ENCODE measurements around the gene IRF4.

IRF4 gene

DNA sequence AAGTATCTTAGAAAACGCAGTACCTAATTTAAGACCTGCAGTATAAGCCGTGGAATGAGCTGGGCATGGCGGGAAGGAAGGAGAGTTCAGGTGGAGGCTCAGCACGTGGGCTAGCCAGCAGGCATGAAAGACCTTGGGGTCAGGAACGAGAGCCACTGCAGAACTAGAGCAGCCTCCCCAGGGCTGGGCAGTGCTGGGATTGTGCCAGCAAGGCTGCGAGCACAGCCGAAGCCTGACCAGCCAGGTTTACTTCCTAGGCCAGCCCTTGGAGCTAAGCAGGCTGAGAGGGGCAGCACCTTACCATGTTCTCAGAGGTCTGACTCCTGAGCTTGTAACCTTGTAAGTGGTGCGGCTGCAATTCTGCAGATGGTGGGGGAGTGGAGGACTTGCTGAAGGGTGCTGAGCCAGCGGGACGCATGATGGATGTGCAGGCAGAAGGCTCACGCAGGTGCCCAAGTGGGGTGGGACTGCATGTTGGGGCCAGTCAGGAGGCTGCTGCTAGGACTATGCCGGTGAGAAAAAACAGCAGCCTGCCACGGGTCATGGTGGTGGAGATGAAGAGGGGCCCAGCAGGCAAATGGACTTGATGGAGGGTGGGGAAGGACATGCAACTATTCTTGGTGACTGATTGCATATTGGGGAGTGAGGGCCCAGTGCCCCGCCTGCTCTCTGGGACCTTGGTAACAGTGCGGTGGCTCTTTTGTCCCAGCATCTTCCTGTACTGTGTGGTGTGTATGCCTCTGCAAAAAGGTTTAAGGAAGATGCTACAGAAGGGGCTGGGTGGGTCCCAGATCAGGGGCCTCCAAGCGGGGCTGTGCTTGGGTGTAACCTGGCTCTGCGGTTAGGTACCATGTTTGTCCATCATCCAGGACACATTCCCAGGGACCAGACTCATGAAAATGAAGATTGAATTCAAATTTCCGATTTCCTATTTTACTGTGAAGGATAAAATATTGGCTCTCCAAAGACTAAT lies 37.6 kb upstream of the IRF4 start:
- no peak for DNase-seq

DNA sequence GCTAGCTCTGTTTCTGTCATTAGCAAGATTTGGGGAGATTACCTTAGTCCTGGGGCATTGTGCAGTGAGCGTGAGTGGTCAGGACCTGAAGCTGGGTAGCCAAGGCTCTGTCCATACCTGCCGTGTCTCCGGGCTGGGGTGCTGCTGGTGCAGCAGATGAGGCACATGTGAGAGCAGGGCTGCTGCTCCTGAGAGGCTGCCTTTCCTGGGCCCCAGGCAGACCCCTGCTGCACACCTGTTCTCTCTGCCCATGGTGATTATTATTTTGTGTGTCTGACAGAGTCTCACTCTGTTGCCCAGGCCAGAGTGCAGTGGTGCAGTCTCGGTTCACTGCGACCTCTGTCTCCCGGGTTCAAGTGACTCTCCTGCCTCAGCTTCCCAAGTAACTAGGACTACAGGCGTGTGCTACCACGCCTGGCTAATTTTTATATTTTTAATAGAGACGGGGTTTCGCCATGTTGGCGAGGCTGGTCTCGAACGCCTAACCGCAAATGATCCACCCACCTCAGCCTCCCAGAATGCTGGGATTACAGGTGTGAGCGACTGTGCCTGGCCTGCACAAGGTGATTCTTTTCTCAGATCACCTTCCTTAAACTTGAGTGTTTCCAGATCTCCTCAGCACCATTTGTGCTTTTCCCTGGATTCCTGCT lies 36.8 kb upstream of the IRF4 start:
- DNase-seq: no peak

DNA sequence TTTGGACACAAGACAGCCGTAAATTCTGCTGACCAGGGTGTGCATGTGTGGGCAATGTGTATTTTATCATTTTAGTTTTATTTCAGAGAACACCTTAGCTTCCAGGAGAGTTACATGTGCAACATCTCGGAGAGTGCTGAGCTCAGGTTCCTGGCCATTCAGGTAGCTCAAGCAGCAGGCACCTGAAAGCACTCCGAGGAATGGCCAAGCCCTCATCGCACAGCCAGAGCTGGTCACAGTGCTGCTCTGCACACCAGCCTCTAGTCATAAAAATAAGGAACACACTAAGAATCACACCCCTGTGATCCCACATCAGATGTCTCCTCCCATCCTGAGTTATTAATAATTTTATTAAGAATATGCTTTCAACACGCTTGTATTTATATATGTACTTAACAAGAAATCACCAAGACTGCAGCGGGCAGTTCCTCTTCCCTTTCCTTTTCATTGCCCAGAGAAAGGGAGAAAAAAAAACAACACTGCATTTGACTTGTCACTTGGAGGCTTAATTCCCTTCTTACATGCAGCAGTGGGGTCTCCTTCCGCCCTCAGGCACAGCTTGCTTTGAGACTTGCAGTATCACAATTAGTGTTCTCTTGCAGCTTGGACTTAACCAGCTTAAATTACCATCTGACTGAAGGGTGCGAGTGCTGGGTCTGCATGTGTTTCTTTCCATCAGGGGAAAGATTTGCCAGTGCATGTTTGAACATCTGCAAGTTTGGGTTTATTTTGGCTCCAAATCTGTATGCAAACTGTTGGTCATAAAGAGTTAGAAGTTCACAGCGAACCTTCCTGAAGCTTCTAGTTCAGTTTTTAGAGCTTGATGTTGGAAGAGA lies 36.0 kb upstream of the IRF4 start:
- no peak for DNase-seq

DNA sequence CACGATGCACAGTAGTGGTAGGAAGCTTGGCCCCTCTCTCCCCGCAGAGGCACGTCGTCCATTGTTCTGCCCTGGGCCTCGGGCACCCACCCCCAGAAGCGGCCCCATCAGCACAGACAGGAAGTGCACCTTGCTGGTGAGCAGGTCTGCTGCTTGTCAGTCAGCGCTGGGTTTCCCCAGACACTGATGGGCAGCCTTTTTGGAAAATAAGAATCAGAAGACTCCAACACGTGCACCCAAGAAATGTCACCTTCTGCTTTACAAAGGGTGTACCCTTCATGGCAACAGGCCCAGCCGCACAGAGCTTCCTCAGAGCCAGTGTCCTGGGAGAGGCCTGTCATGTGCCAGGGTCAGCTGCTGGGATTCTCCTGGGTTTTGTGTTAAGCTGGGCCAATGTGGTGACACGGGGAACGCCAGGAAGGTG lies 34.7 kb upstream of the IRF4 start:
- DNase-seq: no peak

DNA sequence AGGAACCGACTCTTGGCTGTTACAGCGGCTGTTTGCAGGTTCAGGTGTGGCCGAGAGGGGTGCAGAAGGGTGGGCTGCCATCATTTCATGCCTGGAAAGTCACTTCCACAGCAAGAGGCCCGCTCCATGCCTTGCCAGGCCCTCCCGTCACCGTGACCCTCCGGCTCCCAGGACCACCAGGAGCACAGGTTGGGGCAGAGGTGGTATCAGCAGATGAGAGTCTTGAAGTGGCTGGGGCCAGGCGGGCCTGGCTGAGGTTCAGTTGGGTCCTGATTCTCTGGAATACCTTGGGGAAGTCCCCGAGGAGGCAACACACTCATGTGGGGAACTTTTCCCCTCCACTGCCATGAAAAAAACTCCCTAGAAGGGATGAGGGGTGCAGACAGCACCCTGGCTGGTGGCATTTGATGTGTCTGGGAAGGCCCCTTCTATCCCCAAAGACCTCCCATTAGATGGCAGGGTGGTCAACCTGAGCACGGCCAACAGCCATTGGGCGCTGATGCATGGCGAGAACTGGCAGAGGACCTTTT lies 34.2 kb upstream of the IRF4 start:
- DNase-seq: no peak

DNA sequence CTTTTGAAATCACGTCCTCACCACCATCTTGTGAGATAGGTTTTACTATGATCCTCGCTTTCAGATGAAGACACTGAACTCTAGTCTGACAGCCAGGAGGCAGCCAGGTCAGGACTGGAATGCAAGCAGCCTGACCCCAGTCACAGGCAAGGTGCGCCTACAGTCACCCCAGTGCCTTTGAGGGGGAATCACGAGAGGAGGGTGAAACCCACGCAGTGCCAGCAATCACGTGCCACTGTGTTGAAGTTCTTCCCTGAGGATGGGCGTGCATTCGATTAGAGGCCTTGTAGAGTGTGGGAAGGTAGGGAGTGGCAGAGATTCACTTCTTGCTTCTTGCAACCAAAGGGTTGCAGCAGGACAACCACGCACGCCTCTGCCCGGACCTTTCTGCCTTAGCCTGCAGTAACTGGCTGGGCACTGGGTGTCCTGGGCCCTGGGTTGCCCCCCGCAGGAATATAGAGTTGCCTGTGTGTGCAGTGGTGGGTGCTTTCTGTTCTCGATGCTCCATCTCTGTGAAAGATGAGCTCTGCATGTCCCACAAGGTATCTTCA lies 33.7 kb upstream of the IRF4 start:
- no peak for DNase-seq

DNA sequence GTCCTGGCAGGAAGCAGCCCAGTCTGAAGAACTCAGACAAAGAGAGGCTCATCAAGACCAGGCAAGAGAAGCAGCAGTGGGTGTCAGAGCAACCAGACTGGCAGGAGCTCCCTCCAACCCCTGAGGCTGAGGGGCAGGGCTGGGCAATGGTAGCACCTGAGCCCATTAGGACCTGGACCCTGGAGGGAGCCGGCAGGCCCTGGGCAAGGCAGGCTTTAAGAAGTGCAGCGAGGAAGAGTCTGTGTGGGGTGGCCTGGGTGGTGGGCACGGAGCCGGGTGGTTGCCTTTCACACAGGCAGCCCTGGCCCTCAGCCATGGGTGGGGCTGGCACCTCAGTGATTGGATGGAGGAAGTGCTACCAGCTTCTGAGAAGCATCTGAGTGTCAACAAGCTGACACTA lies 33.1 kb upstream of the IRF4 start:
- no peak for DNase-seq

DNA sequence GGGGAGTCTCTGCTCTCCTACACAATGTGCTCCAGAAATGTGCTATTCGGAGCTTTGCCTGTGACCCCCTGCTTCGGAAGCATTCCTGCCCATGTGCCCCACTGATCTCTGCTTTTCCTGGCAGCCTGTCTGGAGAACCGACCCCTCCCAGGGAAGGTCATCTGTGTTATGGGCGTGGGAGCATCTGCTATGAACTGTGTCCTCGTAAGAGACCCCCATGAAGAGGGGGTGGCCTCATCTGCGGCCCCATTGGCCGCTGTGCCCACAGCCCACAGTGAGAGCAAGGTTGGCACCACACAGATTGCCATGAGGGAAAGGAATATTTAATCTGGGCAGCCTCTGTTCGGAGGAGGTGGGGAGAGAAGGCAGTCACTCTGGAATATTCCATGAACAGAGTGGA lies 32.7 kb upstream of the IRF4 start:
- no peak for DNase-seq

DNA sequence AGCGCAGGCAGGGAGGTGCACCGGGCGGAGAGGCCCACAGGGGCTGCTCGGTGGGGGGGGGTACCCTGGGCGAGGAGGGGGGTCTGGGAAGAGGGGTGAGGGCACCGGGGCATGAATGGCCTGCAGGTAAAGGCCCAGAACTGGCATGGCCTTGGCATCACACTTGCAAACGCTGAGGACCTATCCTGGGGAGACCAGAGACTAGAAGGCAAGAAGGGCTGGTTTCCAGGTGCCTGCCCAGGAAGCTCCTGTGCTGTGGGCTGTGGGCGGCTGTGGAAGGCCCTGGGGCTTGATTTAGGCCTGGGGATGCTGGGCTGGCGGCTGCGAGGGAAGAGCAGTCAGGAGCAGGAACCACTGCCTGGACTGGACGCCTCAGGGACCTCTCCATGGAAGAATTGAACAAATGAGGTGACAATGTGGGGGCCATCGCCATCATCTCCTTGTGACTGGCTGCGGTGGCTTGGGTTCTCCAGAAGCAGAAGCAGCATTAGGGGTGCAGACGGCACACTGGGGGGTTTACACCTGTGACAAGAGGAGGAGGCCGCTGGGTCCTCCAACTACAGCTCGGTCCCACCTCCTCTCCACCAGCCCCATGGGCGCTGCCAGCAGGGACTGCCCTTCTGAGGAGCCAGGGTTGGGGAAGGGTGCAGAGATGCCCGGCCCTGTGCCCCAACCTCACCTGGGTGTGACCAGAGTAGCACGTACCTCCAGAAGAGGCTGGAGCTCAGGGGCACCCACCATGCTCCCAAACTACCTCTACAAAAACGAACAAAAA lies 32.1 kb upstream of the IRF4 start:
- no peak for DNase-seq

DNA sequence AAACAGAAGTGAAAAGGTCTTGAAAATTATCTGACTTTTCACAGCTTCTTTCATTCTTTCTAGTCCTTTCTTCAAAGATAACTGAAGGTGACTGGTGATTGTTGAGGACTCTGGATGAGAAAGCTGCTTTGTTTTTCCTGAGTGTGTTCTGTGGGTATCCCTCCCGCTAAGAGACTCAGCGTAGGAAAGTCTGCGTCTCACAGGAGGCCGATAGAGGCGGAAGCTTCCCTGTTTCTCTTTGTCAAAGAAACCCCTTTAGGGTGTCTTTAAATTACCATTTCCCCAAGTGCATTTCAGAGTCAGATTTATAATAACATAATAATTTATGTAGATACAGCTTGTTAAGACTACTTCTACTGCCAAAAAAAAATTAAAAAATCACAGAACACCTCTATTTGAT lies 31.2 kb upstream of the IRF4 start:
- DNase-seq: no peak

DNA sequence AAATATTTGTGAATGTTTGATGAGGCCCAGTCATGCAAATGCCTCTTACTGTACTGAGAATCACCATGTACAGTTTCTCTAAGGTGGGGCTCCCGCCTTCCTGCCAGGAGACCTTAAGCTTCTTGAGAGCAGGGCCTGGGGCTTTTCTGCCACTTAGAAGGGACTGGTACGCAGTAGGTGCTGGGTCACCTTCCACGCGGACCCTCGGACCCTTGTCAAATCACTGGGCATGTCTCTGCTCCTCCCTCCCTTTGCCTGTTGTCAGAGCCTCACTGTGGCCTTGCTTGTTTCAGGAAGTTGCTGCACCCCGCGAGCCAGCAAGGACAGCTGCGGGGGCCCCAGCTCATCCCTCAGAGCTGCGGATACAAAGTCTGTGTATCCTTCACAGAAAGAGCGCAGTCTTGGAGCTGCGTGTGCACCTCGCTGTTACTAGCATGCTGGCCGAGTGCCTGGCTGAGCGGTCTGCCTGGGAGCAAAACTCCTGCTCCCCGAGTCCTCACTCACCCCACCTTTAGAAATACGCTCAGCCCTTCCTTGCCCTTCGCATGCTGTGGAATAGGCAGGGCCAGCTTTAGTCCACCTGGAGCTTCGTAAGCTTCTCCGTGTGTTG lies 30.7 kb upstream of the IRF4 start:
- no peak for DNase-seq

DNA sequence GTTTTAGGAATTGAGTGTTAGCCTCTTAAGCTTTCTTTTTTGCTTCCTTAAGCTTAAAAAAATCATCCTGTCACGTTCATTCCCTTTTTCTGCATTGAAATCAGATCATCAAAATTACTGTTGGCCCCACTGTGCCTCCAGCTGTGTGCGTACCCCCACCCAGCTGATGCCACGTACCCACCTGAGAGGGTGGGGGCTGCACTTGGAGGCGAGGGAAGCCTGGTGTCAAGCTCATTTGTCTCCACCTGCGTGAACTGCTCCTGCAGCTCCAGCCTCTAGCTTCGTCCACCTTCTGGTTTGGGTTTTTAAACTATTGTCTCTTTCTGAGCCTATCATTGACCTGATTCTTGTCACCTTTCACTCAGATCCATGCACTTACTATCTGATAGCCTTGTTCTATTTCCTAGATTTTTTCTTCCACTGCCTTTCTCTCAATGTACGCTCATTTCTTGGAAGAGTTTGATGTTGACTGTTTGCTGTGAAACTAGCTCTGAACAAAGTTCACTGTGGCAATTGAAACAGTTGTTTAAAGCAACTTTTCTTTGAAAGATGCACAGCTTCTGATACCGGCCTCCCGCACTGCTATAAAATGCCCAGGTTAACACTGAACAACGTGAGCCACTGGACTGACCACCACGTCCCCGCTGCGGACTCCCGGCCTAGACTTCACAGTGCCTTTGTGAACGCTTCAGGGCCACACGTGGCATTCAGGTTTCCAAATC lies 30.0 kb upstream of the IRF4 start:
- no peak for DNase-seq

DNA sequence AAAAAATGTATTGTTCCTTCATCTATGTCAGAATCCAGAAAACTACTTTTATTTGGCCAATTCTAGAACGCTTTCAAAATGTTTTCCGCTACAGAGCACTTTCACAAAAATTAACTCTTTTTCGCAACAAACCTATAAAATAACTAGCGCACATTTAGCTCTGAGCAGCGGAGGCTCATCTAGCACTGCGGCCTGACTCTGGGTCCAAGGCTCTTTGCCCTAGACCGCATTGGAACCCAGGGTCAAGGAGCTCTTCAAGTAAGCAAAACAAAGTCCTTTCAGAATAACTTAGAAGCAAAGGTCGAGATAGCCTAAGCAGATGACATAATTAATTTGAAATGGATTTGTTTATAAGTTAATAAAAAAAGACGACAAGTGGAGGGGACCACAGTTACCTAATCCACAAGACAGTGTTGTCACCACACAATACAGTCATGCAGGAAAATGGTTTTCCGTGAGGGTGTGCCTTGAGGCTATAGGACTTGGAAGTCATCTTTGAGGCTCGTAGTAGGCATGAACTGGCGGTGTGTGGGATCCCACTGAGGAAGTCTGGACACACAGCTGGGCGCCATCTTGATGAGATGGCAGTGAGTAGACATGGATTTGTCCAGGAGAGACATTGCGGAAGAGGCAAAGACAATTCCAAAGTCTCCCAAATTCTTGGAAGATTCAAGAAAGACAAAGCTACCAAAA lies 29.2 kb upstream of the IRF4 start:
- no peak for DNase-seq

DNA sequence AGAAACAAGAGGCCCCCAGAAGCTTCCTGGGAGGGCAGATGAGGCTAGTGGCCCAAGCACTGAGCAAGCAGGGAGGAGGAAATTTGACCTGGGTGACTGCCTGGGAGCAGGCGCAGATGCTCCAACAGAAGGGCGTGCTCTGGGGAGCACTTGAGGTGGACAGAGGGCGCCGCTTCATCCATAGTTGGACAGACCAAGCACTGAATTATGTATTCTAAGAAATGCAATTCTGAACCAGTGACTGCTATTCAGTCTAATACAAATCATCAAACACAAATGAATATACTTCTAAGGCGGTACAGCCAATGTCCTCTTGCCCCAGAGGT lies 28.7 kb upstream of the IRF4 start:
- no peak for DNase-seq

DNA sequence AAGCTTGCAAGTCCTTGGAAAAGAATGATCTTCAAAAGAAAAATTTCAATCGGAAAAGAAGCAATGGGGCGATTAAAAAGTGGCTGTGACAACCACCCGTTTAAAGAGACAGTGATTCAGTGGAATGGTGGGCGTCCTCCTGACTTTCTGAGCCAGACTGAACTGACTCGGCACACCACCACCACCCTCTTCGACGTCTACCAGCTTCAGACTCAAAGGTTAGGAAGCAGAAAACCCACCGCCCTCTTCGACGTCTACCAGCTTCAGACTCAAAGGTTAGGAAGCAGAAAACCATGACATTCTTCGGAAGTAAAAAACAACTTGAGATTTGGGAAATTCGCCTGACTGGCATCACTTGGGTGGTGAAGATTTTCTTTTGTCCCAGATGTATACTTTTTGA lies 28.3 kb upstream of the IRF4 start:
- no peak for DNase-seq

DNA sequence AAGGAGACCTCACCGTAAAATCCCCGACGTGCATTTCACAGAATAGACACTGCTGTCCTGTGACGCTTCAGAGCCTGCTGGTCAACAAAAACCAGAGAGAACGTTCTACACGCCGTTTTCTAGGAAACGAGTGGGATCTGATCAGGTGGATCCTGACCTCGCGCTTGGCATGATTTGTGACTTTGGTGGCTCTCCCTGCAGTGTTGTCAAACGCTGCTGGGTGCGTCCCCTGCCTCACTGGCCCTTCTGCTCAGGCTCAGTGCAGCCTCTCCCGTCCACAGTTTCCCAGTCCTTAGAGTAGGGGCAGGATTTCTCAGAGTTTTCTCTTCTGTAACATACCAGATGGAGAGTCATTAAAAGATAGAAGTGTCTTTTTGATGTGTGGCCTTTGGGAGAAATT lies 27.6 kb upstream of the IRF4 start:
- DNase-seq: no peak

DNA sequence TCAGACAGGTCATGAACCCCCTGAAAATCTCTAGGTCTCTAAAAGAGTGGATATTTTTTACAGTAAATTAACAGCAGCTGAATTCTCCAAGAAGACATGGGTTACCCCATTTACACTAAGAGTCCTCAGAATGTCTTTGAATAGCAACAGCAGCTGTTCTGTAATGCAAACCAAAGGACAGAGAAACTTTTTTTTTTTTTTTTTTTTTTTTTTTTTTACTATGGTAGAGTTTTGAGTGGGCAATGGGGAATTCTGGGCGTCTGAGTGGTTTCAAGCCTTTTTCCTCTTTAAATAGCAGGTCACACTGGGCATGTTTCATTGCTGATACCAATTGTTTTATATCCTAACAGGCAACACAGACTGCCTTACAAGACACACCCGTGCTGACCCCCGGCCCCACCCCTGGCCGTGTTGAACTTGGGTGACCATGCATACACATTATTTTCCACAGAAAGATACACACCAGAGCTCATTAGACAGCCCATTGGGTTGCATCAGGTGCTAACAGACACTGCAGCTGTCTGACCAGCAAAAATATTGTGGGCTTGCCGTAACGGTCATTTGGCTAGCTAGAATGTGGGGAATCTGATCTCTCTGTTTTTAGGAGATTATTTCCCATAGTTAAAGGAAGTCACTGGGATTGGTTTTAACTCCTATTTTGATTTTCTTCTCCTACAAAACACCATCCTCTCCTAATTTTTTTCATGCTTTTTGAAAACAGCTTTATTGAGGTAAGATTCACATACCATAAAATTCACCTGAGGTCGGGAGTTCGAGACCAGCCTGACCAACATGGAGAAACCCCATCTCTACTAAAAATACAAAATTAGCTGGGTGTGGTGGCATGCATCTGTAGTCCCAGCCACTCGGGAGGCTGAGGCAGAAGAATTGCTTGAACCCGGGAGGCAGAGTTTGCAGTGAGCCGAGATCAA lies 26.7 kb upstream of the IRF4 start:
- no peak for DNase-seq

DNA sequence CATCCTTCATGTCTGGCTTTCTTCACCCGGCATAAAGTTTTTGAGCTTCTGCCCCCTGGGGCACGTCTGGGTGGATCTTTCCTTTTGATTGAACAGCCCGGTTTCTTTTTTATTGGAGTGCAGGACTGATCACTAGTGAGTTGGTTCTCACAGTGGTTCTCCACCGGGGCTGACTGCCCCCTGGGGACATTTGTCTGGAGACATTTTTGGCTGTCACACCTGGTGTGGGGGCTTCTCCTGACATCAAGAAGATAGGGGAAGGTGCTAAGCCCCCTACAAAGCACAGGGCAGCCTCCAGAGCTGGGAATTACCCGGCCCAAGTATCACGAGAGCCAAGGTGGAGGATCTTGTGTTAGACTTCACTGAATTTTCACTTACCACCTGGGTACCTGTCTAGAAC lies 25.7 kb upstream of the IRF4 start:
- DNase-seq: no peak
